Smooth muscle cell (in vitro differentiated cells): Measurements from ENCODE around the gene GPR179. TPM values are rescaled to one million over a fixed set of nuclear protein-coding genes. Genes with fewer than 3 reads are reported as not detected.

Source experiments
- DNase-seq: peaks from one replicate; lab custom pipeline; 2025; ENCODE audit not compliant: unreplicated experiment; lab: John Stamatoyannopoulos, UW
- H2AFZ ChIP-seq: fragments of 200-600 bp; sonication (generic); 2 replicates; pipeline ENCODE4 v1.6.0; 2016; ENCODE audit warnings: antibody characterized with exemption, low read depth, mild to moderate bottlenecking
- H3F3A ChIP-seq: fragments of 200-600 bp; sonication (generic); 2 replicates; pipeline ENCODE4 v1.6.0; 2017; ENCODE audit warnings: antibody characterized with exemption, low read depth
- H3K27ac ChIP-seq: fragments of 200-600 bp; sonication (generic); 2 replicates; pipeline ENCODE4 v1.5.1; 2016; ENCODE audit warnings: low read depth, mild to moderate bottlenecking
- H3K27me3 ChIP-seq: fragments of 200-600 bp; sonication (generic); 2 replicates; pipeline ENCODE4 v1.6.1; 2016; ENCODE audit warnings: low read depth, mild to moderate bottlenecking
- H3K36me3 ChIP-seq: fragments of 200-600 bp; sonication (generic); 2 replicates; pipeline ENCODE4 v1.5.1; 2016; ENCODE audit warnings: low read depth
- H3K4me1 ChIP-seq: fragments of 200-600 bp; sonication (generic); 2 replicates; pipeline ENCODE4 v1.5.1; 2016; ENCODE audit warnings: low read depth
- H3K4me2 ChIP-seq: fragments of 200-600 bp; sonication (generic); 2 replicates; pipeline ENCODE4 v1.6.0; 2016; ENCODE audit warnings: mild to moderate bottlenecking
- H3K4me3 ChIP-seq: fragments of 200-600 bp; sonication (generic); 2 replicates; pipeline ENCODE4 v1.5.1; 2016; ENCODE audit warnings: mild to moderate bottlenecking
- H3K79me2 ChIP-seq: fragments of 200-600 bp; sonication (generic); 2 replicates; pipeline ENCODE4 v1.6.0; 2016; ENCODE audit warnings: low read depth, mild to moderate bottlenecking
- H3K9ac ChIP-seq: fragments of 200-600 bp; sonication (generic); 2 replicates; pipeline ENCODE4 v1.6.0; 2016; ENCODE audit warnings: low read depth
- H3K9me3 ChIP-seq: fragments of 200-600 bp; sonication (generic); replicated peaks from 2 replicates; pipeline ENCODE4 v1.5.1; 2016; ENCODE audit warnings: low read depth
- H4K20me1 ChIP-seq: fragments of 200-600 bp; sonication (generic); 2 replicates; pipeline ENCODE4 v1.6.0; 2016; ENCODE audit warnings: low read depth
- CTCF ChIP-seq: fragments of 200-600 bp; sonication (generic); IDR thresholded peaks from 2 replicates; pipeline ENCODE4 v1.5.1; 2017; ENCODE audit warnings: borderline replicate concordance, mild to moderate bottlenecking, antibody characterized with exemption; ENCODE audit not compliant: insufficient read depth, poor library complexity, severe bottlenecking
- WGBS: methylation state at CpG from one replicate; pipeline ENCODE4 v1.1.7; 2016; ENCODE audit warnings: low lambda C conversion rate; 5-methylcytosine and 5-hydroxymethylcytosine counted together
- polyA plus RNA-seq: library from polyadenylated mRNA; unstranded; fragments of >200 nt; fragmentation: Nextera tagmentation; extraction: Ambion mirVana; gene quantifications from 2 replicates; pipeline ENCODE4 v1.2.1, GENCODE V29; 2016
- total RNA-seq: library from RNA; depleted of rRNA; stranded (reverse); fragments of >200 nt; gene quantifications from 2 replicates; pipeline ENCODE4 v1.2.3, GENCODE V29; 2014

Gene GPR179
- total and polyA plus RNA-seq, 2 experiments from 2014 or later: not detected

GRCh38 chr17:38336838-38337237, 6.9 kb downstream of the GPR179 start:
- H3K4me2 ChIP-seq: no peak overlapping the region
- H3K36me3 ChIP-seq: no peaks in the 10 kb centered on the region
- no peaks in the 10 kb centered on the region for H3K4me1 ChIP-seq
- TF ChIP-seq CTCF: no peak
- no peak overlapping the region for H3K27ac ChIP-seq
- no peak overlapping the region for H2AFZ ChIP-seq
- DNase-seq: no peak
- H3K9ac ChIP-seq: no peak overlapping the region
- H3F3A ChIP-seq: no peaks in the 10 kb centered on the region
- no peaks in the 10 kb centered on the region for H3K79me2 ChIP-seq
- no peaks in the 10 kb centered on the region for H4K20me1 ChIP-seq
- no peaks in the 10 kb centered on the region for H3K9me3 ChIP-seq
- H3K27me3 ChIP-seq: peaks cover 5% of the 10 kb centered on the region
- 95% methylated on average over 11 of the region's 11 CpGs for WGBS
- H3K4me3 ChIP-seq: no peak overlapping the region

- Histone ChIP-seq H3K4me3 (no peak overlapping the region), H2AFZ (no peak overlapping the region), H3K27me3 (peaks cover 5% of the 10 kb centered on the region), H4K20me1 (no peaks in the 10 kb centered on the region), H3K4me2 (no peak overlapping the region), H3K27ac (no peak overlapping the region), H3K79me2 (no peaks in the 10 kb centered on the region), H3K4me1 (no peaks in the 10 kb centered on the region), H3F3A (no peaks in the 10 kb centered on the region), H3K9ac (no peak overlapping the region), H3K36me3 (no peaks in the 10 kb centered on the region), H3K9me3 (no peaks in the 10 kb centered on the region)
- TF ChIP-seq CTCF: no peak
- 94% methylated on average over 29 of the region's 30 CpGs for WGBS
- no peak for DNase-seq
These were observed 9.0 kb downstream of the GPR179 start for GRCh38 chr17:38334480-38335364.

GRCh38 chr17:38333635-38334295, 10.0 kb downstream of the GPR179 start:
- Histone ChIP-seq H3K4me1 (no peaks in the 10 kb centered on the region), H3K27ac (no peak overlapping the region), H3K27me3 (peaks cover 5% of the 10 kb centered on the region), H4K20me1 (no peaks in the 10 kb centered on the region), H3K9ac (no peak overlapping the region), H3K9me3 (no peaks in the 10 kb centered on the region), H3K4me2 (no peak overlapping the region), H2AFZ (no peak overlapping the region), H3K79me2 (no peaks in the 10 kb centered on the region), H3K36me3 (no peaks in the 10 kb centered on the region), H3F3A (no peaks in the 10 kb centered on the region), H3K4me3 (no peak overlapping the region)
- peak; percentile 70 for TF ChIP-seq CTCF
- DNase-seq: no peak
- WGBS: 44% methylated on average over 12 of the region's 12 CpGs
